ENCODE measurements around the gene LZTR1.

DNA sequence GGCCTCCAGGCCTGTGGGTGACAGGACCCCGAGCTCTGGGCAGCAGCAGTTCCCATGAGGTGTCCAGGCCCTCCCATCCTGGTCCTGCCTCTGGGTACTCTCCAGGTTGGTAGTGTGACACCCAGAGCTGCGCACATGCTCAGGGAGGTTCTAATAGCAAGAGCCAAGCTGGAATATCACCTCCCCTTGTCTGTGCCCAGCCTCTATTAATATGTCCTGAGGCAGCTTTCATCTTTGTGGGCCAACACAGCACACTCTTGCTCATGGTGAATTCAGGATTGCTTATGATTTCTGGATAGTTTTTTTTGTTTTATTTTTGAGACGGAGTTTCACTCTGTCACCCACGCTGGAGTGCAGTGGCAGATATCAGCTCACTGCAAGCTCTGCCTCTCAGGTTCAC, 36.2 kb downstream of the LZTR1 start:
- TF ChIP-seq, protein P1, sequence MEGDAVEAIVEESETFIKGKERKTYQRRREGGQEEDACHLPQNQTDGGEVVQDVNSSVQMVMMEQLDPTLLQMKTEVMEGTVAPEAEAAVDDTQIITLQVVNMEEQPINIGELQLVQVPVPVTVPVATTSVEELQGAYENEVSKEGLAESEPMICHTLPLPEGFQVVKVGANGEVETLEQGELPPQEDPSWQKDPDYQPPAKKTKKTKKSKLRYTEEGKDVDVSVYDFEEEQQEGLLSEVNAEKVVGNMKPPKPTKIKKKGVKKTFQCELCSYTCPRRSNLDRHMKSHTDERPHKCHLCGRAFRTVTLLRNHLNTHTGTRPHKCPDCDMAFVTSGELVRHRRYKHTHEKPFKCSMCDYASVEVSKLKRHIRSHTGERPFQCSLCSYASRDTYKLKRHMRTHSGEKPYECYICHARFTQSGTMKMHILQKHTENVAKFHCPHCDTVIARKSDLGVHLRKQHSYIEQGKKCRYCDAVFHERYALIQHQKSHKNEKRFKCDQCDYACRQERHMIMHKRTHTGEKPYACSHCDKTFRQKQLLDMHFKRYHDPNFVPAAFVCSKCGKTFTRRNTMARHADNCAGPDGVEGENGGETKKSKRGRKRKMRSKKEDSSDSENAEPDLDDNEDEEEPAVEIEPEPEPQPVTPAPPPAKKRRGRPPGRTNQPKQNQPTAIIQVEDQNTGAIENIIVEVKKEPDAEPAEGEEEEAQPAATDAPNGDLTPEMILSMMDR (IDR thresholded peaks at IDR 0.05), result no peak
- TF ChIP-seq, protein P2, sequence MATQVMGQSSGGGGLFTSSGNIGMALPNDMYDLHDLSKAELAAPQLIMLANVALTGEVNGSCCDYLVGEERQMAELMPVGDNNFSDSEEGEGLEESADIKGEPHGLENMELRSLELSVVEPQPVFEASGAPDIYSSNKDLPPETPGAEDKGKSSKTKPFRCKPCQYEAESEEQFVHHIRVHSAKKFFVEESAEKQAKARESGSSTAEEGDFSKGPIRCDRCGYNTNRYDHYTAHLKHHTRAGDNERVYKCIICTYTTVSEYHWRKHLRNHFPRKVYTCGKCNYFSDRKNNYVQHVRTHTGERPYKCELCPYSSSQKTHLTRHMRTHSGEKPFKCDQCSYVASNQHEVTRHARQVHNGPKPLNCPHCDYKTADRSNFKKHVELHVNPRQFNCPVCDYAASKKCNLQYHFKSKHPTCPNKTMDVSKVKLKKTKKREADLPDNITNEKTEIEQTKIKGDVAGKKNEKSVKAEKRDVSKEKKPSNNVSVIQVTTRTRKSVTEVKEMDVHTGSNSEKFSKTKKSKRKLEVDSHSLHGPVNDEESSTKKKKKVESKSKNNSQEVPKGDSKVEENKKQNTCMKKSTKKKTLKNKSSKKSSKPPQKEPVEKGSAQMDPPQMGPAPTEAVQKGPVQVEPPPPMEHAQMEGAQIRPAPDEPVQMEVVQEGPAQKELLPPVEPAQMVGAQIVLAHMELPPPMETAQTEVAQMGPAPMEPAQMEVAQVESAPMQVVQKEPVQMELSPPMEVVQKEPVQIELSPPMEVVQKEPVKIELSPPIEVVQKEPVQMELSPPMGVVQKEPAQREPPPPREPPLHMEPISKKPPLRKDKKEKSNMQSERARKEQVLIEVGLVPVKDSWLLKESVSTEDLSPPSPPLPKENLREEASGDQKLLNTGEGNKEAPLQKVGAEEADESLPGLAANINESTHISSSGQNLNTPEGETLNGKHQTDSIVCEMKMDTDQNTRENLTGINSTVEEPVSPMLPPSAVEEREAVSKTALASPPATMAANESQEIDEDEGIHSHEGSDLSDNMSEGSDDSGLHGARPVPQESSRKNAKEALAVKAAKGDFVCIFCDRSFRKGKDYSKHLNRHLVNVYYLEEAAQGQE (IDR thresholded peaks at IDR 0.05; ENCODE audit: insufficient read depth in 1 of 2, low read depth in 2 of 2, low read length in 1 of 2), result no peak
- TF ChIP-seq POLR2AphosphoS5 (IDR thresholded peaks at IDR 0.05; ENCODE audit: low read depth, low read length) (no peak), TCF7L2 (IDR thresholded peaks at IDR 0.05; ENCODE audit: low read depth, low read length) (no peak), SIN3A (IDR thresholded peaks at IDR 0.05; ENCODE audit: borderline replicate concordance, insufficient read depth, low read depth, low read length) (no peak)

All from Panc1 (cell line).